HG03469 (cell line): ENCODE measurements around the gene FBXO48.

Experiments used
- ATAC-seq: cut with Tn5 transposase; IDR thresholded peaks from one replicate; pipeline ENCODE4 v1.9.1; 2021; ENCODE audit warnings: mild to moderate bottlenecking, moderate library complexity, moderate number of reproducible peaks; ENCODE audit not compliant: unreplicated experiment

FBXO48 gene

DNA sequence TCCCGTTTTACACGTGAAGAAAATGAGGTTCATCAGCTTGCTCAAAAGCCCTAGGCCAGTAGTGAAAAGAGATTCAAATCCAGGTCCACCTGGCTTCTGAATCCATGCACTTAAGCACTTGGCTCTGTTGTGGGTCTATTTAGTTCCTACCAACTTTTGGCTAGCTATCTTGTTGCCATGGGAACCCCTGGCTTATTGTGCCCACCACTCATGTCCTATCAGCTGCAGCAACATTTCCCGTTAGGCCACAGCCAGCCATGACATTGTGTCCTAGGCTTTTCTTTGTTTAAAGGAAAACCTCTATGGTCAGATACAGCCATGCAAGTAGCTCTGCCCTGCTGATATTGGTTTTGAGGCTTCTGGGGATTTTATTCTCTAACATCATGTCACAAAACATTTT is 52.2 kb downstream of the FBXO48 start:
- no peak for ATAC-seq

DNA sequence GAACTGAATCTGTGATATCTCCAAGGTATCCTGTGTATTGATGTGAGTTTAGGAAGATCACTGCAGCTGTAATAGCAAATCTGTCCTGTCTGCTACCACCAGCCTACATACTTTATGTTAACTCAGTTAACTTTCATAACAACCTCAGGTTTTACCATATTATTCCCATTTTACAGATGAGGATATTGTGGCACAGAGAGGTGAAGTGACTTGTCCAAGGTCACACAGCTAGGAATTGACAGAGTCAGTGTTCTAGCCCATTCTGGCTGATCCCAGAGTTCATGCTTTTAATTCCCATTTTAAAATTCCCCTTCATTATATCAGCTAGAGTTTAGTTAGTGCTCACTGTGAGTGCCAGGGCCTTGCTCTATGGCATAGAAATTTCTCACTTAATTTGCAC is 52.6 kb downstream of the FBXO48 start:
- no peak for ATAC-seq

DNA sequence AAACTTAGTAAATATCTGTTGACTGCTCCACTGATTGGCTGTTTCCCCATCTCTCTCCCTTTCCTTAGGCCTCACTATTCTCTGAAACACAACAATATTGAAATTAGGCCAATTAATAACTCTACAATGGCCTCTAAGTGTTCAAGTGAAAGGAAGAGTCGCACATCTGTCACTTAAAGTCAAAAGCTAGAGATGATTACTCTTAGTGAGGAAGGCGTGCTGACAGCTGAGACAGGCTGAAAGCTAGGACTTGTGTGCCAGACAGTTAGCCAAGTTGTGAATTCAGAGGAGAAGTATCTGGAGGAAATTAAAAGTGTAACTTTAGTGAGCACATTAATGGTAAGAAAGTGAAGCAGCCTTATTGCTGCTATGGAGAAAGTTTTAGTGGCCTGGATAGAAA is 53.6 kb downstream of the FBXO48 start:
- ATAC-seq, result no peak

DNA sequence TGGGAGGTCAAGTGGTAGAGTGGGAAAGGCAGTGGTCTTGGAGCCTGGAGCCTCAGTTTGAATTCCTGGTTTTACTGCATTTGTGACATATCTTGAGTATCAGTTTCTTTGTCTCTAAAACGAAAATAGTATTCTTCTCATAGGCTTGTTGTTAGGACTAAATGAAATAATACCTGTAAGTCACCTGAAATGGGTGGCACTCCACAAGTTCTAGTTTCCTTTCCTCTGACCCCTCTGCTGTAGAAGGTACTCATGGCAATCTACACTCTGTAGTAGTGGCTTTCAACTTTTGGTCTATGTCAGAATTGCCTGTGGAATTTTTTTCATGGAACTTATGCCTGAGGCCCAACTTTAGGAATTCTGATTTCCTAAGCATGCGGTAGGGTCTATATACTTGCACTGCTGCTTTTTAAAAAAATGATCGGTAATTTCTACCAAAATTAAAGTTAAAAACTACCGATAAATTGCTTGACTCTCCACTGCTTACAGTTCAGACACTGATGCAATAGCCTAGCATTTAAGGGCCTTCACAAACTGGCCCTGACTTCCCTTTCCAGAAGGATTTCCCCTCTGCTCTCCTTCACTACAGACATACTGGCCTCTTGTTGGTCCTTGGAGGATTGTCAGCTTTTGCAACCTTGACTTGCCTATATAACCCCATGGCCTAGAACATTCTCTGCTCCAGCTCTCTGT is 54.8 kb downstream of the FBXO48 start:
- peak; percentile 25 for ATAC-seq

DNA sequence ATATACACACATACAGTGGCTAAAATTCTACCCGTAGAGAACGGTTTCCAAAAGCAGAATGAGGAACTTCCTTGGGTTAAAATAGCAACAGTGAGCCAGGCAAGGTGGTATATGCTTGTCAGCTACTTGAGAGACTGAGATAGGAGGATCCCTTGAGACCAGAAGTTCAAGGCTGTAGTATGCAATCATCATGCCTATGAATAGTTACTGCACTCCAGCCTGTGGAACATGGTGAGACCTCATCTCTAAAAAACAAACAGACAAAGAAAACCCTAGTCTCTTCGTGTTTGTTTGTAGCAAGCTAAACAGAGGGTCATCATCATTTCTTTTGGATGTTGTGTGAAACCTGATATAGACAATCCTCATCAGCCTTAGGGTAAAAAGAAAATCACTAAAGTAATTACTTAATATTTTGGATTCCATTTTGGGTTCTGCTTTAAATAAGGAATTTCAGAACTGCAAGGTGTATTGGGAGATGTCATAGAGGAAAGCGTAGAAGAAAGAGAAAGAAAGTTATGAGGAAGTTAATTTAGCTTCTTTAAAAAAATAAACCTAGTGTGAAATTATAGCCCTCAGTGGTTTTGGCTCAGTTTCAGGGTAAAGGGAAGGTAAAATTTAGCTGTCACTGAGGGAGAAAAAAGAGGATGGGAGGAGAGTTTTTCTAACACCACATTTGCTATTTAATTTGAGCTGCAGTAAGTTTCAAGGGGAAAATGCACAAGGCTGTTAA is 55.5 kb downstream of the FBXO48 start:
- peak; percentile 96 for ATAC-seq
